RWPE2 (cell line): ENCODE measurements around the gene HS2ST1.

ENCODE experiments used
- ATAC-seq: fragments of 200-7000 bp; cut with Tn5 transposase; 3 replicates; pipeline ENCODE4 v1.9.1; 2021; ENCODE audit warnings: low read depth
- DNase-seq: peaks from one replicate; pipeline ENCODE4 v3.0.0-alpha.2; 2020; ENCODE audit warnings: low spot score
- H3K27ac ChIP-seq: fragments of 450-650 bp; 2 replicates; pipeline ENCODE4 v1.5.1; 2017; ENCODE audit warnings: mild to moderate bottlenecking; ENCODE audit not compliant: poor library complexity, severe bottlenecking
- H3K27me3 ChIP-seq: fragments of 250-450 bp; sonication (Bioruptor Pico); 2 replicates; pipeline ENCODE4 v1.5.1; 2021; ENCODE audit warnings: mild to moderate bottlenecking, moderate library complexity; ENCODE audit not compliant: insufficient read depth, poor library complexity, severe bottlenecking
- H3K36me3 ChIP-seq: fragments of 250-450 bp; sonication (Bioruptor Pico); 2 replicates; pipeline ENCODE4 v1.5.1; 2020; ENCODE audit warnings: low read depth, mild to moderate bottlenecking, moderate library complexity
- H3K4me1 ChIP-seq: fragments of 250-450 bp; sonication (Bioruptor Pico); 2 replicates; pipeline ENCODE4 v1.5.1; 2021; ENCODE audit warnings: mild to moderate bottlenecking, moderate library complexity; ENCODE audit not compliant: insufficient read depth, poor library complexity, severe bottlenecking
- H3K4me3 ChIP-seq: fragments of 250-450 bp; sonication (Bioruptor Pico); 2 replicates; pipeline ENCODE4 v1.5.1; 2021; ENCODE audit warnings: mild to moderate bottlenecking, moderate library complexity; ENCODE audit not compliant: severe bottlenecking
- H3K9me3 ChIP-seq: fragments of 250-450 bp; sonication (Bioruptor Pico); 2 replicates; pipeline ENCODE4 v1.5.1; 2021; ENCODE audit warnings: mild to moderate bottlenecking, moderate library complexity; ENCODE audit not compliant: severe bottlenecking
- CTCF ChIP-seq: fragments of 450-650 bp; IDR thresholded peaks from one replicate; pipeline ENCODE4 v1.5.1; 2017; ENCODE audit warnings: mild to moderate bottlenecking, moderate library complexity; ENCODE audit not compliant: poor library complexity, severe bottlenecking

The HS2ST1 gene

GRCh38 chr1:87084244-87084836 is 169.9 kb downstream of the HS2ST1 start:
- no peak overlapping the region for H3K27ac ChIP-seq
- no peaks in the 10 kb centered on the region for H3K27me3 ChIP-seq
- ATAC-seq (0 out of 3 replicates have a peak, but pooled peaks have one; percentile 38), DNase-seq (no peak)
- H3K4me1 ChIP-seq = peaks cover 7% of the 10 kb centered on the region
- H3K36me3 ChIP-seq = no peaks in the 10 kb centered on the region
- no peaks in the 10 kb centered on the region for H3K9me3 ChIP-seq
- TF ChIP-seq CTCF = peak; percentile 90
- no peak overlapping the region for H3K4me3 ChIP-seq

- H3K9me3 ChIP-seq = no peaks in the 10 kb centered on the region
- H3K36me3 ChIP-seq = no peaks in the 10 kb centered on the region
- no peak overlapping the region for H3K27ac ChIP-seq
- peaks cover 10% of the 10 kb centered on the region for H3K4me1 ChIP-seq
- ATAC-seq = no peak
- DNase-seq = no peak
- no peaks in the 10 kb centered on the region for H3K27me3 ChIP-seq
- no peak for TF ChIP-seq CTCF
- H3K4me3 ChIP-seq = no peak overlapping the region
Measured at GRCh38 chr1:87086120-87086519, 171.7 kb downstream of the HS2ST1 start.

- ATAC-seq (no peak), DNase-seq (no peak)
- peaks cover 24% of the 10 kb centered on the region for H3K4me1 ChIP-seq
- no peak for TF ChIP-seq CTCF
- no peaks in the 10 kb centered on the region for H3K9me3 ChIP-seq
- H3K27me3 ChIP-seq = no peaks in the 10 kb centered on the region
- no peak overlapping the region for H3K4me3 ChIP-seq
- H3K36me3 ChIP-seq = no peaks in the 10 kb centered on the region
- no peak overlapping the region for H3K27ac ChIP-seq
Measured at GRCh38 chr1:87089070-87089736, 174.8 kb downstream of the HS2ST1 start.

- ATAC-seq (no peak), DNase-seq (no peak)
- H3K4me1 ChIP-seq = peaks cover 25% of the 10 kb centered on the region
- TF ChIP-seq CTCF = no peak
- H3K36me3 ChIP-seq = no peaks in the 10 kb centered on the region
- no peaks in the 10 kb centered on the region for H3K27me3 ChIP-seq
- no peak overlapping the region for H3K27ac ChIP-seq
- H3K4me3 ChIP-seq = no peak overlapping the region
- no peaks in the 10 kb centered on the region for H3K9me3 ChIP-seq
Measured at GRCh38 chr1:87089823-87090222, 175.4 kb downstream of the HS2ST1 start.

GRCh38 chr1:87091425-87091824 is 177.0 kb downstream of the HS2ST1 start:
- Histone ChIP-seq H3K4me1 (peaks cover 25% of the 10 kb centered on the region), H3K27ac (no peak overlapping the region), H3K27me3 (no peaks in the 10 kb centered on the region), H3K4me3 (no peak overlapping the region), H3K36me3 (no peaks in the 10 kb centered on the region), H3K9me3 (no peaks in the 10 kb centered on the region)
- TF ChIP-seq CTCF = no peak
- ATAC-seq (no peak), DNase-seq (no peak)
